ENCODE results near the gene PRR5L.
"Not testable (repeated sequence)": the region's sequence is repeated elsewhere in the genome, so short reads cannot be mapped to it uniquely, and the experiment has no call there.

The PRR5L gene

GRCh38 chr11:36511062-36511461, 215.0 kb downstream of the PRR5L start:
- not testable (repeated sequence) for DNase-seq

GRCh38 chr11:36512016-36512415, 215.9 kb downstream of the PRR5L start:
- no peak for DNase-seq

GRCh38 chr11:36513965-36514364, 217.9 kb downstream of the PRR5L start:
- no peak for DNase-seq
